GM12801 (cell line): Measurements from ENCODE around the gene LHX4.

Experiments
- CTCF ChIP-seq: IDR thresholded peaks from one replicate; pipeline ENCODE4 v1.5.1; 2011; ENCODE audit warnings: control low read depth; ENCODE audit not compliant: insufficient read length; ENCODE audit errors: extremely low read depth

Gene LHX4

GRCh38 chr1:180193141-180194047 lies 36.7 kb upstream of the LHX4 start:
- no peak for TF ChIP-seq CTCF

- no peak for TF ChIP-seq CTCF
Observed at GRCh38 chr1:180194048-180194425, 36.0 kb upstream of the LHX4 start.

DNA sequence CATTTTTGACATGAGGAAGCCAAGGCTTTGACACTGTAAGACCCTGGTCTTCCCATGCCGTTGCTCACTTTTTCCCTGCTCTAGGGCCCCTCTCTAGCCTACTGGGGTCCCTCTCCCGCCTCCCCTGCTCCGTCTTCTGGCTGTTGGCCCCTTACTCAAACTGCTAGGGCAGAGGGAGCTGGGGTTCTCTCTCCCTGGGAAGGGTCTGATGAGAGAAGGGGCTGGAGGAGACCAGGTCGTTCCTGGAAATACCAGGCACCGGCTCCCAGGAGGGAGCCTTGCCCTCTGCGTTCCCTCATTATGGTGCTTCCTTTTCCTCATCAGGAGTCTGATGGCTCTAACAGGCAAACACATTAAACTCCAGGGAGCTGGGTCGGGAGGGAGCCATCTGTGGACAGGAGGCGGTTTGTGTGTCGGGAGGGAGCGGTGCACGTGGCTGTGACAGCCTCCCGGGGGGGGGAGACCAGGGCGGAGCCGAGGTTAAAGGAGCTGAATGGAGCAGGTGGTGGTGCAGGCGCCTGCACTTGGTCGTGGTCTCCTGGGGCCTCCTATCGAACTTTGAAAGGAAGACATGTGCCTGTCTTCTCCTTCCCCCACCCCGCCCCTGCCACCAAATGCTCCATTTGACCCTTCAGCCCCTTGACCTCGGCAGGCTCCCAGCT lies 35.4 kb upstream of the LHX4 start:
- no peak for TF ChIP-seq CTCF

GRCh38 chr1:180195401-180195800 lies 34.7 kb upstream of the LHX4 start:
- TF ChIP-seq CTCF, result no peak

GRCh38 chr1:180195916-180196315 lies 34.1 kb upstream of the LHX4 start:
- no peak for TF ChIP-seq CTCF

GRCh38 chr1:180196436-180197003 lies 33.5 kb upstream of the LHX4 start:
- TF ChIP-seq CTCF, result no peak

- no peak for TF ChIP-seq CTCF
Observed at GRCh38 chr1:180197231-180197630, 32.8 kb upstream of the LHX4 start.
